PC-9 (cell line): ENCODE measurements around the gene DAPK1.

Source experiments
- EZH2 ChIP-seq: fragments of 200-600 bp; sonication (generic); IDR thresholded peaks from 2 replicates; pipeline ENCODE4 v1.8.0; 2017; ENCODE audit warnings: antibody characterized with exemption, low read depth
- TF ChIP-seq, protein P1 (sequence below): fragments of 200-600 bp; sonication (generic); conservative IDR thresholded peaks from 2 replicates; pipeline ENCODE4 v1.6.1; 2017; ENCODE audit warnings: mixed run types, antibody characterized with exemption, mild to moderate bottlenecking, moderate library complexity

DNA sequence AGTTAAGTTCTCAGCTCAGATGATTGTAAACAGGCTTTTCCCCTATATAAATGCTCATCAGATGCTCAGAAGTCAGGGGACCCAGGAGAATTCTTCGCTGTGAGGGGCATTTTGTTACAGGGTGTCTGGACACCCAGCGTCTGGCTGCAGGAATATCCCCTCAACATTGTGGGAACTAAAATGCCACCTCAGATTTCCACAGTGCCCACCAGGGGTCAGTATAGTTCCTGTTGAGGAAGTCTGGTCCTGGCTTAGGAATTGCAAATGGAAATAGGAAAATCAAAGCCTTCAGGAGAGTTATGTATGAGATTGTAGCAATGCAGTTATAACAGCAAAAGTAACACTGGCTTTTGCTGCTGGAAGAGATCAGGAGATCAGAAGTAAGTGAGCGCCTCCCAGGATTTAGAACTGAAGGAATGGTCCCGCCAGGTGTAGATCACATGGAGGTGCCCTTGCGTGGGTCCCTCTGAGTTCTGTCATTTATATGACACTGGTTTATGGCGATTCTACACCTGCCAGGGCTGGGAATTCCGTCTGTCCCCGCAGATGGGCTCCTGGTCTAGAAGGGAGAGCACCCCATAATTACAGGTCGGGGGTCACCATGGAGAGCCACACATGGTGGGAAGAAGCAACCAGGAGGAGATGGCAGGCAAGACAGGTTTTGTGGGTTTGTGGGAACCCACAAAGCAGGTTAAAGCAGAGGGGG is 181.1 kb downstream of the DAPK1 start:
- TF ChIP-seq, protein P1, sequence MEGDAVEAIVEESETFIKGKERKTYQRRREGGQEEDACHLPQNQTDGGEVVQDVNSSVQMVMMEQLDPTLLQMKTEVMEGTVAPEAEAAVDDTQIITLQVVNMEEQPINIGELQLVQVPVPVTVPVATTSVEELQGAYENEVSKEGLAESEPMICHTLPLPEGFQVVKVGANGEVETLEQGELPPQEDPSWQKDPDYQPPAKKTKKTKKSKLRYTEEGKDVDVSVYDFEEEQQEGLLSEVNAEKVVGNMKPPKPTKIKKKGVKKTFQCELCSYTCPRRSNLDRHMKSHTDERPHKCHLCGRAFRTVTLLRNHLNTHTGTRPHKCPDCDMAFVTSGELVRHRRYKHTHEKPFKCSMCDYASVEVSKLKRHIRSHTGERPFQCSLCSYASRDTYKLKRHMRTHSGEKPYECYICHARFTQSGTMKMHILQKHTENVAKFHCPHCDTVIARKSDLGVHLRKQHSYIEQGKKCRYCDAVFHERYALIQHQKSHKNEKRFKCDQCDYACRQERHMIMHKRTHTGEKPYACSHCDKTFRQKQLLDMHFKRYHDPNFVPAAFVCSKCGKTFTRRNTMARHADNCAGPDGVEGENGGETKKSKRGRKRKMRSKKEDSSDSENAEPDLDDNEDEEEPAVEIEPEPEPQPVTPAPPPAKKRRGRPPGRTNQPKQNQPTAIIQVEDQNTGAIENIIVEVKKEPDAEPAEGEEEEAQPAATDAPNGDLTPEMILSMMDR: peak; percentile 88
- TF ChIP-seq EZH2: no peak
